Measurements from ENCODE around the gene TUBB. TPM values are rescaled to one million over a fixed set of nuclear protein-coding genes. Genes with fewer than 3 reads are reported as not detected.

TUBB gene
- total and polyA plus RNA-seq, 8 donors = 409 to 1,665 (median 1,126) TPM

DNA sequence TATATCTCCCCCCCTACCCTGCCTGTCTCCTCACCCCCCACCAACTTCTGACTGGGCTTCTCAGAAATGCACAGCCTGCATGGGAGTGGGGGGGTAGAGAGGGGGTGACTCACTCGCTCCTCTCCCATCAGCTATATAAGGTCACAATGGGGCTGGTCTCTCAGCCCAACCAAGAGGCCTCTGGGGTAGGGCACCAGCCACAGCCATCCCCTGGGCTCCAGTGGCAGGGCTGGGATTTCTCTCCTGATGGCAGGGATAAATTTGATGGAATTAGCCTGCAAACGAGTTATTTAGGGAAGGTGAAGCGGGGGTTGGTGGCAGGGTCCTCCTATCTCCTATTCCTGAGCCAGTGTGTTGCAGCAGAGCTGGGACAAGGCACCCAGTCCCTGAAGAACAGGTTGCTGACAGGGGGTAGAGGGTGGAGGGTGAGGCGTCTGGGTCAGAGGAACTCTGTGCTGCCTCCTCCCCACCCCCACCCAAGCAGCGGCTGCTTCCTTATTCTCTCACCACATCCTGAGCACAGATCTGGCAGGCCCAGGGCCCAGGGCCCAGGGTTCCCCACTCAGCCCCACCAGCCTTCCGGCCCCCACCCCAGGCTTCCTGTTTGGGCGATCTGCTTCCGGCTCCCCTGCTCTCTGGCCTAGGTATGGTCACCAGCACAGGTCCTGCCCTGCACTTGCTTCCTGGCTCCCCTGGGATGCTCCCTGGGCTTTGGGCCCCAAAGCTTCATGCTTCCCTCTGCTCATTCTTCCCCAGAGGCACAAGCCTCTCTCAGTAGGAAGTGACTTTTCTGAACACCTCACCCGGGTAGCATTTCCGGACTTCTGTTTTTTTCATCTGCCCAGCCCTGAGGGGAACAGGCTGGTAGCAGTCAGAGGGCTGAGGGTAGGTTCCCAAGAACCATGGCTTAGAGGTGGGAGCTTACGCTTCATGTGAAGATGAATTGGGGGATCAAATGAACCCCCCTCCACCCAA is 37.7 kb upstream of the TUBB start:
- peak; percentile 37 for ATAC-seq
- no peaks in the 10 kb centered on the region for H3K27me3 ChIP-seq
- no peaks in the 10 kb centered on the region for H3K9me3 ChIP-seq
- DNase-seq = peak in 3 of 4 donors; percentile 68 to 95 (median 90)
- TF ChIP-seq, protein P1, sequence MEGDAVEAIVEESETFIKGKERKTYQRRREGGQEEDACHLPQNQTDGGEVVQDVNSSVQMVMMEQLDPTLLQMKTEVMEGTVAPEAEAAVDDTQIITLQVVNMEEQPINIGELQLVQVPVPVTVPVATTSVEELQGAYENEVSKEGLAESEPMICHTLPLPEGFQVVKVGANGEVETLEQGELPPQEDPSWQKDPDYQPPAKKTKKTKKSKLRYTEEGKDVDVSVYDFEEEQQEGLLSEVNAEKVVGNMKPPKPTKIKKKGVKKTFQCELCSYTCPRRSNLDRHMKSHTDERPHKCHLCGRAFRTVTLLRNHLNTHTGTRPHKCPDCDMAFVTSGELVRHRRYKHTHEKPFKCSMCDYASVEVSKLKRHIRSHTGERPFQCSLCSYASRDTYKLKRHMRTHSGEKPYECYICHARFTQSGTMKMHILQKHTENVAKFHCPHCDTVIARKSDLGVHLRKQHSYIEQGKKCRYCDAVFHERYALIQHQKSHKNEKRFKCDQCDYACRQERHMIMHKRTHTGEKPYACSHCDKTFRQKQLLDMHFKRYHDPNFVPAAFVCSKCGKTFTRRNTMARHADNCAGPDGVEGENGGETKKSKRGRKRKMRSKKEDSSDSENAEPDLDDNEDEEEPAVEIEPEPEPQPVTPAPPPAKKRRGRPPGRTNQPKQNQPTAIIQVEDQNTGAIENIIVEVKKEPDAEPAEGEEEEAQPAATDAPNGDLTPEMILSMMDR (IDR thresholded peaks at IDR 0.05) = no peak
- peak overlapping the region; percentile 96 to 97 for H3K27ac ChIP-seq
- intact Hi-C loops (cut with DNase I) = loop anchor here in 1 of 2 donors (10.0 kb wide), 1 partner anchor 52 kb away; no protein-coding TSS in a partner anchor
- H3K4me1 ChIP-seq = peaks cover 13 to 49% of the 10 kb centered on the region in 2 donors
- peak overlapping the region; percentile 53 to 91 for H3K4me3 ChIP-seq
- peaks cover 0 to 58% of the 10 kb centered on the region in 2 donors for H3K36me3 ChIP-seq

DNA sequence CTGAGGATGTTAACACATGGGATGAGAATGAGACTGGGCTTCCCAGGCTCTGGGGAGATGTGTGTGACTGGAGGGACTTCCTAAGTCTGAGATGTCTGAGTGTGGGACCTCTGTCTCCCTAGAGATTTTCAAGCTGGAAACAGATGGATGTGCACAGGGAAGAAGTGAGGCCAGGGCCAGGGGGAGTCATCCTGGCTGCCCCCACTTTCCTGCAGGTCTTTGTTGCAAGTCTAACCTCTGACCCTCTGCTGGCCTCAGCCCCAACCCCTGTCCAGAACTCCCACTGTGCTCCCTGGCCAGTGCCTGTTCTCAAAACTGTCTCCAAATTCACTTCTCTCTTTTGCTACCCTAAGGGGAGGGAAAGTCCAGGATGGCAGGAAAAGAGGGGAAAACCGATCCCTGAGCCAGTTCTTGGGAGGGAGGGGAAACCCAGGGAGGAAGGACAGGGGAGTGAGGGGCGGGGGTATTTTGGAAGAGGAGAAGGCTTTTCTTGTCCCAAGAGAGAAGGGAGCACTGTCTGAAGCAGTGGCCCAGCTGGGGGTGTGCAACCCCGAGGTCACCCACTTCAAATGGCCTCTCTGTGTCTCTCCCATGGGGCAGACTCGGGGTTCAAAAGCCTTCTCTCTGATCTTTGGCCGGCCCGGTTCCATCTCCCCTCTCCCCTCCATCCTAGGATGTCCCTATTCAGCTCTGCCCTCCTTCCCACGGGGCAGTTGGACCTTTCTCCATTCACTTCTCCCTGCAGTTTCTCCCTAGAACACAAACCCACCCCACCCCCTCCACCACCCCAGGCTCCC is 36.8 kb upstream of the TUBB start:
- Histone ChIP-seq H3K27ac (peak overlapping the region; percentile 96 to 97), H3K9me3 (no peaks in the 10 kb centered on the region), H3K36me3 (peaks cover 0 to 49% of the 10 kb centered on the region in 2 donors), H3K4me3 (peak overlapping the region; percentile 53 to 91), H3K27me3 (no peaks in the 10 kb centered on the region), H3K4me1 (peaks cover 21 to 51% of the 10 kb centered on the region in 2 donors)
- no peak for ATAC-seq
- DNase-seq = no peak
- TF ChIP-seq, protein P1 (IDR thresholded peaks at IDR 0.05) = no peak
- intact Hi-C loops (cut with DNase I) = loop anchor here in 1 of 2 donors (10.0 kb wide), 1 partner anchor 51 kb away; no protein-coding TSS in a partner anchor

DNA sequence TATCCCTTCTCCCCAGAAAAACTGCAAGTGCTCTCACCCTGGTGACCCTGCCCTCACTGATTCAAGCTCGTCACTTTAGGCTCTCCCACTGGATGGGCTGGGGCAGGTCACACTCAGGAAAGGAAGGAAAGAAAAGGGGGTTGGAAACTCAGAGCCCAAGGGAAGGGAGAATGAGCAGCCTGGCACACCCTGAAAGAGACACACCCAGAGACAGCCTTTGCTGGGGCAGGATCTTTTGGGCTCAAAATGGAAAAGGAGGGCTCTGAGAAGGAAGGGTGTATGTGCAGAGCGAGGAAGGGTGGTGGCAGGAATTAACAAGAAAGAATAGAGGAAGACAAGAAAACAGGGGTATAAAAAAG is 36.2 kb upstream of the TUBB start:
- intact Hi-C loops (cut with DNase I) = loop anchor here in 1 of 2 donors (10.0 kb wide), 1 partner anchor 51 kb away; no protein-coding TSS in a partner anchor
- peaks cover 21 to 52% of the 10 kb centered on the region in 2 donors for H3K4me1 ChIP-seq
- no peaks in the 10 kb centered on the region for H3K9me3 ChIP-seq
- ATAC-seq (no peak), DNase-seq (no peak)
- H3K4me3 ChIP-seq = peak overlapping the region; percentile 53 to 91
- peaks cover 0 to 43% of the 10 kb centered on the region in 2 donors for H3K36me3 ChIP-seq
- no peaks in the 10 kb centered on the region for H3K27me3 ChIP-seq
- TF ChIP-seq, protein P1 (IDR thresholded peaks at IDR 0.05) = no peak
- peak overlapping the region; percentile 96 to 97 for H3K27ac ChIP-seq

- TF ChIP-seq, protein P1 (IDR thresholded peaks at IDR 0.05) = no peak
- Histone ChIP-seq H3K9me3 (no peaks in the 10 kb centered on the region), H3K36me3 (peaks cover 0 to 37% of the 10 kb centered on the region in 2 donors), H3K27me3 (no peaks in the 10 kb centered on the region), H3K27ac (peak overlapping the region; percentile 96 to 97), H3K4me1 (peaks cover 15 to 52% of the 10 kb centered on the region in 2 donors), H3K4me3 (peak overlapping the region; percentile 53 to 91)
- ATAC-seq (no peak), DNase-seq (peak in 2 of 4 donors; percentile 78 to 91)
- intact Hi-C loops (cut with DNase I) = loop anchor here in 1 of 2 donors (10.0 kb wide), 1 partner anchor 50 kb away; no protein-coding TSS in a partner anchor
Observed at GRCh38 chr6:30684386-30685156, 35.6 kb upstream of the TUBB start.
